IMR-90 (cell line): ENCODE results near the gene RBM5. TPM values are rescaled to one million over a fixed set of nuclear protein-coding genes. Genes with fewer than 3 reads are reported as not detected.

Experiments used
- ATAC-seq: fragments of 200-7000 bp; cut with Tn5 transposase; 2 replicates; pipeline ENCODE4 v1.9.1; 2020; ENCODE audit warnings: low read depth, mild to moderate bottlenecking, moderate library complexity
- BruUV-seq: library from RNA; stranded (reverse); fragments of 400-500 nt; replicated peaks from 2 replicates; lab custom pipeline; 2021; lab: Mats Ljungman, UMichigan
- CTCF ChIA-PET: fragments of 300-600 bp; formaldehyde crosslinking; extraction: SDS; loops from one replicate; lab custom pipeline; 2021; ENCODE audit warnings: antibody characterized with exemption; lab: Yijun Ruan, JAX
- POLR2A ChIA-PET: fragments of 300-600 bp; sonication (Branson Sonifier 250); formaldehyde crosslinking; loops from one replicate; lab custom pipeline; 2022; ENCODE audit warnings: antibody characterized with exemption; ENCODE audit not compliant: unreplicated experiment; lab: Charles Lee
- DNase-seq: peaks from one replicate; pipeline ENCODE4 v3.0.0; 2013
- H2AFZ ChIP-seq: replicated peaks from 2 replicates; pipeline ENCODE3; 2013; ENCODE audit warnings: low read length, mild to moderate bottlenecking; ENCODE audit not compliant: poor library complexity
- H2AK5ac ChIP-seq: 2 replicates; pipeline ENCODE4 v1.6.1; 2013; ENCODE audit warnings: low read depth, low read length, inconsistent platforms
- H2AK9ac ChIP-seq: replicated peaks from 2 replicates; pipeline ENCODE3; 2013; ENCODE audit warnings: mild to moderate bottlenecking, low read depth, low read length, moderate library complexity; ENCODE audit not compliant: poor library complexity
- H2BK120ac ChIP-seq: 2 replicates; pipeline ENCODE4 v1.6.1; 2013; ENCODE audit warnings: low read depth, low read length, inconsistent platforms
- H2BK15ac ChIP-seq: 3 replicates; pipeline ENCODE4 v1.6.1; 2013; ENCODE audit warnings: low read depth, low read length, inconsistent platforms
- H2BK20ac ChIP-seq: 2 replicates; pipeline ENCODE4 v1.6.1; 2013; ENCODE audit warnings: low read depth, mild to moderate bottlenecking, inconsistent platforms, low read length, moderate library complexity
- H2BK5ac ChIP-seq: 2 replicates; pipeline ENCODE4 v1.6.1; 2013; ENCODE audit warnings: mild to moderate bottlenecking, low read depth, low read length, inconsistent platforms; ENCODE audit not compliant: poor library complexity, severe bottlenecking
- H3K14ac ChIP-seq: replicated peaks from 2 replicates; pipeline ENCODE4 v1.6.1; 2013; ENCODE audit warnings: low read depth, low read length, inconsistent platforms
- H3K18ac ChIP-seq: 2 replicates; pipeline ENCODE4 v1.6.1; 2013; ENCODE audit warnings: low read depth, low read length, control low read depth
- H3K23ac ChIP-seq: 2 replicates; pipeline ENCODE4 v1.6.1; 2013; ENCODE audit warnings: low read depth, low read length, inconsistent platforms
- H3K27ac ChIP-seq: 2 replicates; pipeline ENCODE4 v1.5.1; 2013; ENCODE audit warnings: mild to moderate bottlenecking, control low read depth, low read length; ENCODE audit not compliant: insufficient read depth
- H3K27me3 ChIP-seq: 2 replicates; pipeline ENCODE4 v1.6.1; 2013; ENCODE audit warnings: low read length; ENCODE audit not compliant: control insufficient read depth, insufficient read depth
- H3K36me3 ChIP-seq: 2 replicates; pipeline ENCODE4 v1.6.1; 2013; ENCODE audit warnings: low read length, mixed read lengths; ENCODE audit not compliant: control insufficient read depth, insufficient read depth
- H3K4ac ChIP-seq: 2 replicates; pipeline ENCODE4 v1.6.1; 2013; ENCODE audit warnings: low read depth, low read length, inconsistent platforms
- H3K4me1 ChIP-seq: 2 replicates; pipeline ENCODE4 v1.6.1; 2013; ENCODE audit warnings: low read length, mixed read lengths; ENCODE audit not compliant: control insufficient read depth, insufficient read depth
- H3K4me2 ChIP-seq: 2 replicates; pipeline ENCODE4 v1.6.1; 2013; ENCODE audit warnings: low read depth, mild to moderate bottlenecking, control low read depth, low read length, moderate library complexity
- H3K4me3 ChIP-seq: 2 replicates; pipeline ENCODE4 v1.5.1; 2013; ENCODE audit warnings: low read depth, mild to moderate bottlenecking, control low read depth, low read length, moderate library complexity; ENCODE audit not compliant: insufficient read depth
- H3K56ac ChIP-seq: 2 replicates; pipeline ENCODE4 v1.6.1; 2013; ENCODE audit warnings: low read length, inconsistent platforms; ENCODE audit not compliant: insufficient read depth; ENCODE audit errors: extremely low read depth
- H3K79me1 ChIP-seq, 2 experiments: 2 replicates each; pipeline ENCODE4 v1.6.1; 2013; ENCODE audit warnings: low read length in 2 of 2, inconsistent platforms in 1 of 2, low read depth in 1 of 2
- H3K9ac ChIP-seq: 2 replicates; pipeline ENCODE4 v1.6.1; 2013; ENCODE audit warnings: low read depth, low read length, control low read depth
- H3K9me1 ChIP-seq: 2 replicates; pipeline ENCODE4 v1.6.1; 2013; ENCODE audit warnings: low read length, inconsistent platforms; ENCODE audit not compliant: insufficient read depth
- H3K9me3 ChIP-seq: 2 replicates; pipeline ENCODE4 v1.6.1; 2013; ENCODE audit warnings: low read length; ENCODE audit not compliant: control insufficient read depth, insufficient read depth
- H4K20me1 ChIP-seq: 2 replicates; pipeline ENCODE4 v1.6.1; 2013; ENCODE audit warnings: low read length, inconsistent platforms; ENCODE audit not compliant: insufficient read depth
- H4K5ac ChIP-seq: 2 replicates; pipeline ENCODE4 v1.6.1; 2013; ENCODE audit warnings: mild to moderate bottlenecking, low read depth, low read length, control low read depth
- H4K8ac ChIP-seq, 2 experiments: 2 replicates each; pipeline ENCODE4 v1.6.1; 2013; ENCODE audit warnings: low read depth in 2 of 2, low read length in 2 of 2, control low read depth in 1 of 2, inconsistent platforms in 1 of 2
- H4K91ac ChIP-seq: 2 replicates; pipeline ENCODE4 v1.6.1; 2013; ENCODE audit warnings: low read depth, low read length, inconsistent platforms; ENCODE audit not compliant: insufficient read depth
- BHLHE40 ChIP-seq: fragments of 150-350 bp; IDR thresholded peaks from 2 replicates; pipeline ENCODE4 v1.6.1; 2016; ENCODE audit warnings: mild to moderate bottlenecking, low read depth, low read length
- CEBPB ChIP-seq: IDR thresholded peaks from 2 replicates; pipeline ENCODE4 v1.6.1; 2012; ENCODE audit warnings: low read depth, low read length, improper control_type of control experiment
- CHD1 ChIP-seq: IDR thresholded peaks from 2 replicates; pipeline ENCODE4 v1.6.1; 2012; ENCODE audit warnings: low read depth, low read length, improper control_type of control experiment
- FOS ChIP-seq: fragments of 150-350 bp; IDR thresholded peaks from 2 replicates; pipeline ENCODE4 v1.6.1; 2016; ENCODE audit warnings: low read depth, low read length
- MAFK ChIP-seq: IDR thresholded peaks from 2 replicates; pipeline ENCODE4 v1.6.1; 2012; ENCODE audit warnings: low read depth, low read length, improper control_type of control experiment
- MAZ ChIP-seq: IDR thresholded peaks from 2 replicates; pipeline ENCODE4 v1.6.1; 2012; ENCODE audit warnings: low read depth, mild to moderate bottlenecking, low read length, improper control_type of control experiment, moderate library complexity, borderline replicate concordance
- MXI1 ChIP-seq: IDR thresholded peaks from 2 replicates; pipeline ENCODE4 v1.6.1; 2012; ENCODE audit warnings: low read depth, mild to moderate bottlenecking, low read length, moderate library complexity, borderline replicate concordance
- NFE2L2 ChIP-seq: fragments of 150-350 bp; IDR thresholded peaks from 2 replicates; pipeline ENCODE4 v1.6.1; 2016; ENCODE audit warnings: low read depth, mild to moderate bottlenecking, low read length
- POLR2A ChIP-seq: IDR thresholded peaks from 2 replicates; pipeline ENCODE4 v1.6.1; 2012; ENCODE audit warnings: mild to moderate bottlenecking, low read depth, low read length
- RAD21 ChIP-seq: IDR thresholded peaks from 2 replicates; pipeline ENCODE4 v1.6.1; 2012; ENCODE audit warnings: low read length, improper control_type of control experiment
- RCOR1 ChIP-seq: IDR thresholded peaks from 2 replicates; pipeline ENCODE4 v1.6.1; 2012; ENCODE audit warnings: mild to moderate bottlenecking, low read length, improper control_type of control experiment; ENCODE audit not compliant: insufficient replicate concordance
- RFX5 ChIP-seq: IDR thresholded peaks from 2 replicates; pipeline ENCODE4 v1.8.0; 2012; ENCODE audit warnings: low read depth, mild to moderate bottlenecking, low read length, moderate library complexity
- SMC3 ChIP-seq: fragments of 150-350 bp; IDR thresholded peaks from 2 replicates; pipeline ENCODE4 v1.6.1; 2016; ENCODE audit warnings: low read depth, mild to moderate bottlenecking, antibody characterized with exemption, low read length, moderate library complexity
- USF2 ChIP-seq: fragments of 150-350 bp; IDR thresholded peaks from 2 replicates; pipeline ENCODE4 v1.6.1; 2017; ENCODE audit warnings: mild to moderate bottlenecking, antibody characterized with exemption, low read length, low read depth
- WGBS, 2 experiments: methylation state at CpG; one replicate each; pipeline versions ENCODE4 v1.1.5 to v1.1.7; 2013; ENCODE audit warnings: missing lambda C conversion rate in 2 of 2; ENCODE audit not compliant: insufficient read length in 1 of 2; ENCODE audit errors: extremely low coverage in 2 of 2; 5-methylcytosine and 5-hydroxymethylcytosine counted together
- dilution Hi-C: fragments of 300-500 bp; cut with HindIII; formaldehyde crosslinking; loops from one replicate; pipeline ENCODE4 v1.14.3; 2018; ENCODE audit warnings: low sequenced_read_pairs; ENCODE audit not compliant: unreplicated experiment
- in situ Hi-C: fragments of 300-500 bp; cut with MboI; formaldehyde crosslinking; loops from 3 replicates; pipeline ENCODE4 v1.14.3; 2019; ENCODE audit warnings: low sequenced_read_pairs, inconsistent platforms, mixed read lengths
- intact Hi-C: fragments of 100-400 bp; cut with micrococcal nuclease; formaldehyde crosslinking; loops from 2 replicates; pipeline ENCODE4 v1.10.0; 2022
- polyA plus RNA-seq, 3 experiments: library from polyadenylated mRNA; depleted of rRNA; stranded (reverse); fragments of >200 nt; gene quantifications; 2 replicates each; pipeline ENCODE4 v1.2.3, GENCODE V29; 2012; ENCODE audit warnings: low replicate concordance in 1 of 3
- total RNA-seq: library from RNA; depleted of rRNA; stranded (reverse); fragments of >200 nt; gene quantifications from 2 replicates; pipeline ENCODE4 v1.2.3, GENCODE V29; 2012
- TF ChIP-seq, protein P1 (sequence below): fragments of 150-350 bp; IDR thresholded peaks from 2 replicates; pipeline ENCODE4 v1.6.1; 2016; ENCODE audit warnings: low read depth, mild to moderate bottlenecking, low read length, moderate library complexity, borderline replicate concordance
- TF ChIP-seq, protein P2 (sequence below): conservative IDR thresholded peaks from 2 replicates; pipeline ENCODE4 v1.5.1; 2012; ENCODE audit warnings: mild to moderate bottlenecking, low read depth, low read length, improper control_type of control experiment

The RBM5 gene
- total and polyA plus RNA-seq, 2 of the 4 experiments (the other 2 are of a cell fraction): 121 to 155 TPM

GRCh38 chr3:50134367-50134766 is 45.6 kb downstream of the RBM5 start:
- POLR2A ChIA-PET: no interaction called here
- no TSS peak for BruUV-seq
- no peak overlapping the region for H2BK120ac ChIP-seq
- dilution Hi-C loops: no loop called here
- in situ Hi-C loops: no loop called here
- H3K23ac ChIP-seq: no peak overlapping the region
- H2BK20ac ChIP-seq: no peak overlapping the region
- H2BK15ac ChIP-seq: no peak overlapping the region
- no peak overlapping the region for H3K56ac ChIP-seq
- no peaks in the 10 kb centered on the region for H4K20me1 ChIP-seq
- H3K27ac ChIP-seq: no peak overlapping the region
- H2AFZ ChIP-seq: no peak overlapping the region
- H3K27me3 ChIP-seq: peaks cover 14% of the 10 kb centered on the region; the same call in 1 of the 2 replicates
- H3K14ac ChIP-seq: no peak overlapping the region
- no peak for DNase-seq
- no peaks in the 10 kb centered on the region for H3K9me3 ChIP-seq
- no peak for ATAC-seq
- H3K18ac ChIP-seq: no peak overlapping the region
- H2AK5ac ChIP-seq: no peak overlapping the region
- H2BK5ac ChIP-seq: no peak overlapping the region
- no peak overlapping the region for H2AK9ac ChIP-seq
- WGBS, 2 experiments: no CpG with 5 or more reads among the region's 2 CpGs
- no peak overlapping the region for H3K4me3 ChIP-seq
- H3K9ac ChIP-seq: no peak overlapping the region
- H3K4me2 ChIP-seq: no peak overlapping the region
- H3K9me1 ChIP-seq: peaks cover 11% of the 10 kb centered on the region; the same call in 1 of the 2 replicates
- intact Hi-C loops: no loop called here
- no peaks in the 10 kb centered on the region for H3K79me1 ChIP-seq
- TF ChIP-seq, protein P1, sequence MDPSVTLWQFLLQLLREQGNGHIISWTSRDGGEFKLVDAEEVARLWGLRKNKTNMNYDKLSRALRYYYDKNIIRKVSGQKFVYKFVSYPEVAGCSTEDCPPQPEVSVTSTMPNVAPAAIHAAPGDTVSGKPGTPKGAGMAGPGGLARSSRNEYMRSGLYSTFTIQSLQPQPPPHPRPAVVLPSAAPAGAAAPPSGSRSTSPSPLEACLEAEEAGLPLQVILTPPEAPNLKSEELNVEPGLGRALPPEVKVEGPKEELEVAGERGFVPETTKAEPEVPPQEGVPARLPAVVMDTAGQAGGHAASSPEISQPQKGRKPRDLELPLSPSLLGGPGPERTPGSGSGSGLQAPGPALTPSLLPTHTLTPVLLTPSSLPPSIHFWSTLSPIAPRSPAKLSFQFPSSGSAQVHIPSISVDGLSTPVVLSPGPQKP: no peak
- TF ChIP-seq CHD1: no peak
- TF ChIP-seq SMC3: no peak
- TF ChIP-seq CEBPB: no peak
- TF ChIP-seq POLR2A: no peak
- no peak for TF ChIP-seq RFX5
- no peak for TF ChIP-seq RCOR1
- TF ChIP-seq RAD21: no peak
- TF ChIP-seq USF2: no peak
- no peak for TF ChIP-seq BHLHE40
- TF ChIP-seq MAZ: no peak
- TF ChIP-seq FOS: no peak
- TF ChIP-seq MXI1: no peak
- no peak for TF ChIP-seq NFE2L2
- TF ChIP-seq, protein P2, sequence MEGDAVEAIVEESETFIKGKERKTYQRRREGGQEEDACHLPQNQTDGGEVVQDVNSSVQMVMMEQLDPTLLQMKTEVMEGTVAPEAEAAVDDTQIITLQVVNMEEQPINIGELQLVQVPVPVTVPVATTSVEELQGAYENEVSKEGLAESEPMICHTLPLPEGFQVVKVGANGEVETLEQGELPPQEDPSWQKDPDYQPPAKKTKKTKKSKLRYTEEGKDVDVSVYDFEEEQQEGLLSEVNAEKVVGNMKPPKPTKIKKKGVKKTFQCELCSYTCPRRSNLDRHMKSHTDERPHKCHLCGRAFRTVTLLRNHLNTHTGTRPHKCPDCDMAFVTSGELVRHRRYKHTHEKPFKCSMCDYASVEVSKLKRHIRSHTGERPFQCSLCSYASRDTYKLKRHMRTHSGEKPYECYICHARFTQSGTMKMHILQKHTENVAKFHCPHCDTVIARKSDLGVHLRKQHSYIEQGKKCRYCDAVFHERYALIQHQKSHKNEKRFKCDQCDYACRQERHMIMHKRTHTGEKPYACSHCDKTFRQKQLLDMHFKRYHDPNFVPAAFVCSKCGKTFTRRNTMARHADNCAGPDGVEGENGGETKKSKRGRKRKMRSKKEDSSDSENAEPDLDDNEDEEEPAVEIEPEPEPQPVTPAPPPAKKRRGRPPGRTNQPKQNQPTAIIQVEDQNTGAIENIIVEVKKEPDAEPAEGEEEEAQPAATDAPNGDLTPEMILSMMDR: no peak
- no peak for TF ChIP-seq MAFK
- H3K4me1 ChIP-seq: peaks cover 11% of the 10 kb centered on the region
- no peak overlapping the region for H4K91ac ChIP-seq
- CTCF ChIA-PET: no interaction called here
- H3K36me3 ChIP-seq: no peaks in the 10 kb centered on the region
- no peak overlapping the region for H3K4ac ChIP-seq
- no peak overlapping the region for H4K8ac ChIP-seq
- no peak overlapping the region for H4K5ac ChIP-seq
